Fibroblast of pulmonary artery (primary cell): ENCODE results near the gene DHX57.

Experiments used
- DNase-seq: peaks from one replicate; pipeline ENCODE4 v3.0.0-alpha.2; 2010; ENCODE audit warnings: low read depth
- H3K4me3 ChIP-seq: replicated peaks from 2 replicates; pipeline ENCODE4 v1.5.1; 2011; ENCODE audit warnings: low read depth, mild to moderate bottlenecking, control low read depth, low read length, moderate library complexity
- CTCF ChIP-seq: IDR thresholded peaks from 2 replicates; pipeline ENCODE4 v1.5.1; 2011; ENCODE audit warnings: mild to moderate bottlenecking, control low read depth, low read length, inconsistent platforms; ENCODE audit errors: missing control alignments

DHX57 gene

GRCh38 chr2:38748391-38748790 is 127.3 kb downstream of the DHX57 start:
- no peak for TF ChIP-seq CTCF
- no peak overlapping the region for H3K4me3 ChIP-seq

GRCh38 chr2:38747819-38748218 is 127.9 kb downstream of the DHX57 start:
- DNase-seq: no peak

More at GRCh38 chr2:38748391-38748790, 127.3 kb downstream of the DHX57 start:
- DNase-seq: no peak

More at GRCh38 chr2:38747819-38748218, 127.9 kb downstream of the DHX57 start:
- H3K4me3 ChIP-seq: no peak overlapping the region
- TF ChIP-seq CTCF: no peak
